BE2C (cell line): ENCODE data around the gene STARD10.

ENCODE experiments used
- DNase-seq: peaks from one replicate; pipeline ENCODE4 v3.0.0-alpha.2; 2020
- H3K27me3 ChIP-seq: fragments of 250-450 bp; sonication (Bioruptor Pico); 2 replicates; pipeline ENCODE4 v1.5.1; 2020; ENCODE audit warnings: mild to moderate bottlenecking
- H3K36me3 ChIP-seq: fragments of 250-450 bp; sonication (Bioruptor Pico); 2 replicates; pipeline ENCODE4 v1.5.1; 2020; ENCODE audit warnings: mild to moderate bottlenecking
- H3K4me1 ChIP-seq: fragments of 250-450 bp; sonication (Bioruptor Pico); 2 replicates; pipeline ENCODE4 v1.5.1; 2020
- H3K4me3 ChIP-seq: 2 replicates; pipeline ENCODE4 v1.5.1; 2011; ENCODE audit warnings: low read depth, low read length
- H3K9me3 ChIP-seq: fragments of 250-450 bp; sonication (Bioruptor Pico); 2 replicates; pipeline ENCODE4 v1.5.1; 2020
- CTCF ChIP-seq: IDR thresholded peaks from 2 replicates; pipeline ENCODE4 v1.5.1; 2012; ENCODE audit warnings: mild to moderate bottlenecking, low read depth, low read length

The STARD10 gene

DNA sequence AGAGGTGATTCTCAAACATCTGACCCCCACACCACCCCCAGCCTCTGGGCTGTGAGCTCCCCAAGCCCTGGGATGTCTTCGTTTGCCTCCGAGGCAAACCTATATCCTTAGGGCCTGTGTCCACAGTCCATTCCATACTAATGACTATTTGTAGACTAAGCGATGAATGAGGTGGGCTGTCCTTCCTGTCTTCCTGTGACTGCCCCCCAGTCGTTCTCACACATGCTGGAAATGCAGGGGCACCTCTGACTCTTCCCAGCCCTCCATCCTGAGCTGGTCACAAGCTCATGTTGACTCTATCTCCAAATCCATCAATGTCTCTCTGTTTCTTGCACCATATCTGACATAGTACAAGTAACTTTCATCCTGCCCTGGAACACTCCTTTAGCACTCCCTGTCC is 25.1 kb upstream of the STARD10 start:
- DNase-seq: no peak
- Histone ChIP-seq H3K9me3 (no peaks in the 10 kb centered on the region), H3K4me1 (peaks cover 10% of the 10 kb centered on the region), H3K27me3 (no peaks in the 10 kb centered on the region), H3K36me3 (no peaks in the 10 kb centered on the region), H3K4me3 (no peak overlapping the region)
- no peak for TF ChIP-seq CTCF

GRCh38 chr11:72817966-72818365 is 24.1 kb upstream of the STARD10 start:
- DNase-seq: no peak
- no peaks in the 10 kb centered on the region for H3K9me3 ChIP-seq
- H3K36me3 ChIP-seq: no peaks in the 10 kb centered on the region
- H3K27me3 ChIP-seq: no peaks in the 10 kb centered on the region
- no peak overlapping the region for H3K4me3 ChIP-seq
- H3K4me1 ChIP-seq: peaks cover 10% of the 10 kb centered on the region
- no peak for TF ChIP-seq CTCF

GRCh38 chr11:72816404-72816990 is 22.6 kb upstream of the STARD10 start:
- H3K27me3 ChIP-seq: no peaks in the 10 kb centered on the region
- no peaks in the 10 kb centered on the region for H3K36me3 ChIP-seq
- H3K9me3 ChIP-seq: no peaks in the 10 kb centered on the region
- peaks cover 10% of the 10 kb centered on the region for H3K4me1 ChIP-seq
- H3K4me3 ChIP-seq: no peak overlapping the region
- no peak for TF ChIP-seq CTCF
- peak; percentile 54 for DNase-seq

- Histone ChIP-seq H3K27me3 (no peaks in the 10 kb centered on the region), H3K36me3 (no peaks in the 10 kb centered on the region), H3K4me1 (peaks cover 10% of the 10 kb centered on the region), H3K4me3 (peak overlapping the region; percentile 88), H3K9me3 (no peaks in the 10 kb centered on the region)
- DNase-seq: no peak
- no peak for TF ChIP-seq CTCF
These were observed 21.3 kb upstream of the STARD10 start for GRCh38 chr11:72815110-72815618.

DNA sequence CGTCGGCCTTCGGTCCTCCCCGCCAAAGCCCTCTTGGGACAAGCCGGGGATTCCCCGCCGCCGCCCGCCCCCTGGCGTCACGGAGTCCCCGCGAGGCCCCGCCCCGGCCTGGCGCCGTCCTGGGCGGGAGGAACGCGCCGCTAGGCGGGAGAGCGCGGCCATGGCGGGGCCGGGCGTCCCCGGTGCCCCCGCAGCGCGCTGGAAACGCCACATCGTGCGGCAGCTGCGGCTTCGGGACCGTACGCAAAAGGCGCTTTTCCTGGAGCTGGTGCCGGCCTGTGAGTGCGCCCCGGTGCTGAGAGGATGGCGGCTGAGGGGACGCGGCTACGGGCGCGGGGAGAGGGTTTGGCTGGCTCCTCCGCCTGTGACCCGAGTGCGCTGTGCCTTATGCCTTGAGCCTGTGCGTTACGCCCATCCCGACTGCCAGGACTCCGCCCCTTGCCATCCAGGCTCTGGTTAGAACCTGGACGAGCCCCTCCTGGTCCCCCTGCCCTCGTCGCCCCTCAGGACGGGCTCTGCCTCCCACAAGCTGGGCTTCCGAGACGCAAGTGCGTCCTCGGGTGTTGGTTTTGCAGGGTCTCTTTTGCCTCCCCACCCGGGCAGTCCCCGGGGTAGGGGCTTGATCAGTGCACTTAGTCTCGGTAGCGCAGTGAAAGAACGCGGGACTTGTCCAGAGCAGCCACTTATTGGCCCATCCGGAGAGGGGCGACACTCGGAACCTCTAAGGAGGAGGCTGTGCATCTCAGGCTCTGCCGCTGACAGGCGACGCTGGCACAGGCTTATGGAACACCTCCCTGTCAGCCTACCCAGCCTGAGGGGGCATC is 20.7 kb upstream of the STARD10 start, which contains the start of gene ATG16L2:
ATG16L2 (plus strand) TSS at position 126 of the 824 bp plus-strand sequence; CDS start at position 161, 35 bp downstream.
- peaks cover 10% of the 10 kb centered on the region for H3K4me1 ChIP-seq
- no peaks in the 10 kb centered on the region for H3K36me3 ChIP-seq
- H3K4me3 ChIP-seq: peak within 1 kb of the TSS; percentile 88
- no peaks in the 10 kb centered on the region for H3K9me3 ChIP-seq
- no peaks in the 10 kb centered on the region for H3K27me3 ChIP-seq
- peak; percentile 93 for DNase-seq
- TF ChIP-seq CTCF: 0 out of 2 replicates have a peak, but pooled peaks have one; percentile 11

DNA sequence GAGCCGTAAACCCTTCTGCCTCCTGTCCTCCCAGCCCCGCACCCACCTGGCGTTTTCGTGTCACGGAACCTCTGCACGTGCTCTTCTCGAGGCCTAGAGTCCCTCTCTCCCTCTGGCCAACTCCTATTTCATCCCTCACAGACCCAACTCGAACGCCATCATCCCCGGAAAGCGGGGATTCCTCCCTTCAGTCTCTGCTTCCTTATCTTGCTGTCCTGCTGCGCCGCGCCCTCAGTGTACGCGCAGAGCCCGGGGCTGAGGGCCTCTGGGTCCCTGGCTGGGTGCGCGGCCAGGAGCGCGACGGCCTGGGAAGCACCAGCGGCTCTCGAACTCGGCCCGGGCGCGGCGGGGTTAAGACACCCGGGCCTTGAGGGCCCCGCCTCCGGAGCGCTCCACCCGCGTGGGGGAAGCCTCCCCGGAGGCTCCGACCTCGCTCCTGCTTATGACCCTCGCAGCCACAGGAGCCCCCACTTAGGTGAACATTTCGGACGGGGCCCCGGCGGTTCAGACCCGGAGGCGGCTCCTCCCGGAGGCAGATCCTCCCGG is 20.0 kb upstream of the STARD10 start:
- Histone ChIP-seq H3K27me3 (no peaks in the 10 kb centered on the region), H3K4me3 (peak overlapping the region; percentile 88), H3K4me1 (peaks cover 10% of the 10 kb centered on the region), H3K9me3 (no peaks in the 10 kb centered on the region), H3K36me3 (no peaks in the 10 kb centered on the region)
- no peak for TF ChIP-seq CTCF
- DNase-seq: peak; percentile 86
